NCI-H1417 (cell line): ENCODE results near the gene HNRNPK.
A peak's percentile ranks its signal among the peaks of the same experiment; 100 is the strongest.
"Not testable (repeated sequence)": the region's sequence is repeated elsewhere in the genome, so short reads cannot be mapped to it uniquely, and the experiment has no call there.

Experiments
- DNase-seq, 3 experiments: peaks; one replicate each; lab custom pipeline; 2025; lab: John Stamatoyannopoulos, UW

HNRNPK gene

GRCh38 chr9:83977196-83977595 lies 2.8 kb downstream of the HNRNPK start:
- DNase-seq, result no peak

GRCh38 chr9:83976372-83976771 lies 3.6 kb downstream of the HNRNPK start:
- no peak for DNase-seq

- no peak for DNase-seq
Observed at GRCh38 chr9:83975300-83975699, 4.7 kb downstream of the HNRNPK start.

- DNase-seq, result no peak
Observed at GRCh38 chr9:83972286-83972685, 7.7 kb downstream of the HNRNPK start.

GRCh38 chr9:83971485-83971884 lies 8.5 kb downstream of the HNRNPK start:
- no peak for DNase-seq

GRCh38 chr9:83969602-83970001 lies 10.4 kb downstream of the HNRNPK start:
- no peak for DNase-seq

GRCh38 chr9:83967073-83967472 lies 12.9 kb downstream of the HNRNPK start:
- DNase-seq, result peak in 1 of 3 experiments; percentile 36

GRCh38 chr9:83966209-83966582 lies 13.8 kb downstream of the HNRNPK start:
- no peak for DNase-seq

GRCh38 chr9:83965350-83966208 lies 14.4 kb downstream of the HNRNPK start:
- DNase-seq, result peak in 2 of 3 experiments; percentile 35 to 51

GRCh38 chr9:83964973-83965349 lies 15.1 kb downstream of the HNRNPK start:
- peak in 1 of 3 experiments; percentile 44 for DNase-seq

GRCh38 chr9:83962165-83962564 lies 17.9 kb downstream of the HNRNPK start:
- no peak for DNase-seq

GRCh38 chr9:83960991-83961390 lies 19.0 kb downstream of the HNRNPK start:
- DNase-seq, result no peak

- DNase-seq, result no peak
Observed at GRCh38 chr9:83959061-83959460, 21.0 kb downstream of the HNRNPK start.

- DNase-seq, result no peak
Observed at GRCh38 chr9:83957248-83957513, 22.8 kb downstream of the HNRNPK start.

- DNase-seq, result peak in 2 of 3 experiments; percentile 92
Observed at GRCh38 chr9:83956436-83957247, 23.4 kb downstream of the HNRNPK start.

GRCh38 chr9:83956086-83956435 lies 24.0 kb downstream of the HNRNPK start:
- DNase-seq, result peak in 1 of 3 experiments; percentile 84

- not testable (repeated sequence) for DNase-seq
Observed at GRCh38 chr9:83948096-83948495, 31.9 kb downstream of the HNRNPK start.

- no peak for DNase-seq
Observed at GRCh38 chr9:83940590-83941303, 39.3 kb downstream of the HNRNPK start.

- peak; percentile 62 to 87 (median 72) for DNase-seq
Observed at GRCh38 chr9:83937861-83938455, 42.1 kb downstream of the HNRNPK start.

- DNase-seq, result no peak
Observed at GRCh38 chr9:83936523-83936922, 43.5 kb downstream of the HNRNPK start.

GRCh38 chr9:83935276-83935935 lies 44.6 kb downstream of the HNRNPK start:
- DNase-seq, result peak in 1 of 3 experiments; percentile 18
